GM19467 (cell line): ENCODE measurements around the gene CREB5.
A peak's percentile ranks its signal among the peaks of the same experiment; 100 is the strongest.

Source experiments
- ATAC-seq: cut with Tn5 transposase; IDR thresholded peaks from one replicate; pipeline ENCODE4 v1.9.1; 2021; ENCODE audit warnings: mild to moderate bottlenecking, moderate library complexity; ENCODE audit not compliant: unreplicated experiment

Gene CREB5

GRCh38 chr7:28832669-28833068, 420.4 kb downstream of the CREB5 start:
- no peak for ATAC-seq

DNA sequence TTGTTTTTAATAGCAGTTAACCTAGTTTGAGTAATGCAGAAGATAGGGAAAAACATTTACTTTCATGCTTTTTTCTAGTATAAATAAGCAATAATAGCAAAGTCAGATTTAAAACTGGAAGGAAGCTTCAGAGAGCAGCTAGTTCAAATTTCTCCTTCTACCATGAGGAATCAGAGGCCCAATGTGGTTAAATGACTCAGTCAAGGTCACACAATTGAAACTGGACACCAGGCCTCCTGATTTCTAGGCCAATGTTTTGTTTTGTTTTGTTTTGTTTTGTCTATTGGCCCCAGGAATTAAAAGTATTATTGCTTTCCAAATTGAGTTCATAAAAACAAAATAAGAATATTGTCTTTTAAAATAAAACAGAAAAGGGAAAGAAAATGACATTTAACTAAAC, 423.5 kb downstream of the CREB5 start:
- no peak for ATAC-seq

DNA sequence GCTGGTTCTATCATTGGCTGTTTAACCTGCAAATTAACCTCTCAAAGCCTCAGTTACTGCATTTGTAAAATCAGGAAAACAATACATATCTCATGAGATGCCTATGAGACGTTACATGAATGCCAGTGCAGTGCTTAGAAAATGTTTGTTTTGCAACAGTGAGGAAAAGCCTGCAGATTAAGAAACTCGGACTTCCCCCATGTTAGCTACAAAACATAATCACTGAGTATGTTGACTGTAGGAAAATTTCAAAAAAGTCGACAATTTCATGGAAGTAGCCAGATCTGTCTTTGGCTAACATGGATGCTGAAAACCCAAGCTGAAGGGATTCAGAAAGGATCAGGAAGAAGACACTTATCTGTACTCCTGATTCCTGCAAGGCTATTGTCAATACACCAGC, 424.4 kb downstream of the CREB5 start:
- no peak for ATAC-seq

- no peak for ATAC-seq
Observed at GRCh38 chr7:28837216-28837615, 424.9 kb downstream of the CREB5 start.

GRCh38 chr7:28840592-28840995, 428.3 kb downstream of the CREB5 start:
- no peak for ATAC-seq

- no peak for ATAC-seq
Observed at GRCh38 chr7:28841766-28842165, 429.4 kb downstream of the CREB5 start.

DNA sequence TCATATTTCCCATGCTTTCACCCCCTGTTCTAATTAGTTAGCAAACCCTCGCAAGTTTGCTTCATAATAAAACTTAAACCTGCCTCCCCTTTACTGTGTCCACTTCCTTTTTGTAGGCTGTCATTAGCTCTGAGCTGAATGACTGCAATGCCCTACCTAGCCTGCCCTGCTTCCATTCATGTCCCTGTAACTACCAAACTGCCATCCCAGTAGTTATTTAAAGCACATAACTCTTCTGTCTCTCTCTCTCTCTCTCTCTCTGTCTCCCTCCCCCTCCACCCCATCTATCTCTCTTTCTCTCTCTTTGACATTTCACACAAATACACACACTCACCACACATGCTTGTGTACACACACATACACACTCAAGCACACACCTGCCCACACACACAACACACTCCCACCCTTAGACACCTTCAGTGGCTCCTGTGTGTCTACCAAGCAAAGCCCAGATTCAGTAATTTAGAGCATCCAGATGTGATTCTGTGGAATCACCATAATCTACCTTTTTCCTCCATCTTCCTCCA, 430.5 kb downstream of the CREB5 start:
- ATAC-seq = no peak

- no peak for ATAC-seq
Observed at GRCh38 chr7:28845106-28845505, 432.8 kb downstream of the CREB5 start.

GRCh38 chr7:28847176-28847575, 434.9 kb downstream of the CREB5 start:
- no peak for ATAC-seq

GRCh38 chr7:28847681-28848080, 435.4 kb downstream of the CREB5 start:
- no peak for ATAC-seq

- ATAC-seq = no peak
Observed at GRCh38 chr7:28848906-28849305, 436.6 kb downstream of the CREB5 start.

DNA sequence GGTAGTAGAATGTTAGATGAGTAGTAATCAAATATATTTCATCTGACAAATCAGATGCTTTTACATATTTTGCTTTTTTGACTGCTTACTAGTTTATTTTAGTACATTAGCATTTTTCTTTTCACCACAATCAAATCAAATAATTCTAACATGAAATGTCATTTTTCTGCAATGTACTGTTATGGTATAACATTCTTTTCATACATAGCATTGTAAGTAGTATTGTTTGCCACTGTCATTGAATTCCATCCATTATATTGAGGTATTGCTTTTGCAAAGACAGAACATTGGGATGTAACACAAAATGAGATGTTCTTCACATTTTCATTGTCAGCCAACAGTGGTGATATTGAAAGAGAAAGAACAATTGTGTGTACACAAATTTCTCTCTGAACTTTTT, 438.4 kb downstream of the CREB5 start:
- no peak for ATAC-seq

- ATAC-seq = no peak
Observed at GRCh38 chr7:28853150-28853549, 440.8 kb downstream of the CREB5 start.

DNA sequence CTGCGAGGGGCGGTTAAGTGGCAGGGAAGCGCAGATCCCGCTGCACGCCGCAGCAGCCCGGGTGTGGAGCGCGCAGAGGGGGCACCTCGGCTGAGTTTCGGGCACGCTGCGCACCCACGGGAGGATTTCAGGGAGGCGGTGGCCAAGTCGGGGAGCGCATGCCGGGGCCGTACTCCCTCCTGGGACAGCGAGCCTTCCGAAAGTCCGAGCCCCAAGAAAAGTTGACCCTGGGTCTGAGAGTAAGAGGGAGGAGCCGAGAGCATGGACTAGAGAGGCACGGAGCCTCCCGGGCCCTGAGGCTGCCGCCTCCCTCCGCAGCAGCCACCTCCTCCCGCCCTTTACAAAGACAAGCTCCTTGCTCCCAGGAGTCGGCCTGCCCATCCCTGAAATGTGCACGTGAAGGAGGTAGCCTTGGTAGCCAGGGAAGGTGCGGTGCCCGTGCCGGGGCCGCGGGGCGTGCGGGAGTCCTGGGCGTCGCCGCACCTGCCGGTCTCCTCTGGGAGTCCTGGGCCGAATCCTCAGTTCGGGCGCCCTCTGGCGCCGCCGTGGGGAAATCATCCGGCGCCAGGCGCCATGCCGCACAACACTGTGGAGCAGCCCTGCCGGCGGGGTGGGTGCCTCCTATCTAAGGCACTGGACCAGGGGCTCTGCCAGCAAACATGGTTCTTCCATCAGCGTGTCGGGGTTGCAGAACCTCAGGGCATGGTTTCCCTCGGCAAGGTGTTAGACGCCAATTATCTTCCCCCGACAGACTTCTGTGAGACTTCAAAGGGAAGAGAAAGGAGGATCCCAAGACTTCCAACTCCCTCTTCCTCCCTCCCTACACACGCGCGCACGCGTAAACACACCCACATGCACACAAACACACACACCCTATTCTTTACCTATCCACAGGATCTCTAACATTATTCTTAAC, 441.8 kb downstream of the CREB5 start:
- peak; percentile 95 for ATAC-seq

DNA sequence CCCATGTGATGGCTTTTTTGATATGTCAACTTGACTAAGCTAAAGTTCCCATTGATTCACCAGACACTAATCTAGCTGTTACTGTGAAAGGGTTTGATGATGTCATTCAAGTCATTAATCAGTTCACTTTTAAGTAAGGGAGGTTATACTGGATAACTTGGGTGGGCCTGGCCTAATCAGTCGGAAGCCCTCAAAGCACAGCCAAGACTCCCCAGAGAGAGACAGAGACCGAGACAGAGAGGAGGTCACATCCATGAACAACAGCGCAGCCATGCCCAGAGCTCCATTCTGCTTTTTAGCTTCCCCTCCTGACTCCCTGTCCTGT, 442.4 kb downstream of the CREB5 start:
- ATAC-seq = no peak

GRCh38 chr7:28855538-28856217, 443.4 kb downstream of the CREB5 start:
- ATAC-seq = no peak

DNA sequence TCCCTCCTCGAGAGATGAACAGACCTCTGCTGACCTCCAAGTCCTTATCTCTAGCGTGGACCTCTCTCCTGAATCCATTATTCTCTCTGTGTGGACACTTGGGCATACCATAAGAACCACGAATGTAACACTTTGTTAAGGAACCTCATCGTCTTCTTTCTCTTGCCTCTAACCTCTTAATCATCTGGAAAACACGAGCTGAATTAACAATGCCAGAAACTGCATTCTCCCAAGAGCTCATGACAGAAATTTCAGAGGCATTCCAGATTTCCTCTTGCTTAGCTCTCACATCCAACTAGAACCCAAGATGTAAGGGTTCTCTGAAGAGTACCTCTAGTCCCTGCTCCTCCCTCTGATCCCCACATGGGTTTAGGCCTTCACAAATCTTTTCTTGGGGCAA, 444.3 kb downstream of the CREB5 start:
- no peak for ATAC-seq

- ATAC-seq = no peak
Observed at GRCh38 chr7:28858206-28858605, 445.9 kb downstream of the CREB5 start.

- no peak for ATAC-seq
Observed at GRCh38 chr7:28858895-28859294, 446.6 kb downstream of the CREB5 start.

DNA sequence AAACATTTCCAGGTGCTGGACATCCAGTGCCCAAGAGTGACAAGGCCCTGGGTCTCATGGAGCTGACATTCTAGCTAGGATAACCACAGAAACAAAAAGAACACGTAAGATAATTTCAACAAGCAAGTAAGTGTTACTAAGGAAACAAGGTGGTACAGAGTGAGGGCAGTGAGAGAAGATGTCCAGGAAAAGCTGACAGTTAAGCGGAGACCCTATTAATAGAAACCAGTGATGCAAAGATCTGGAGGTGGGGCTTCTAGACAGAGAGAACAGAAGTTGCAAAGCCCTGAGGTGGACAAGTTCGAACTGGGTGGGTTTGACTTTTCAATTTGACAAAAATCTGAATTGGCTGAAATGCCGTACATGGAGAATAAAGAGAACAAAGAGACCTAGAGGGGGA, 449.5 kb downstream of the CREB5 start:
- ATAC-seq = no peak

GRCh38 chr7:28862595-28863272, 450.4 kb downstream of the CREB5 start:
- no peak for ATAC-seq
